GM19240 (cell line): ENCODE measurements around the gene ZNF24.

Experiments used
- DNase-seq: peaks from one replicate; pipeline ENCODE4 v3.0.0; 2011; ENCODE audit warnings: low spot score; ENCODE audit not compliant: insufficient read length

The ZNF24 gene

DNA sequence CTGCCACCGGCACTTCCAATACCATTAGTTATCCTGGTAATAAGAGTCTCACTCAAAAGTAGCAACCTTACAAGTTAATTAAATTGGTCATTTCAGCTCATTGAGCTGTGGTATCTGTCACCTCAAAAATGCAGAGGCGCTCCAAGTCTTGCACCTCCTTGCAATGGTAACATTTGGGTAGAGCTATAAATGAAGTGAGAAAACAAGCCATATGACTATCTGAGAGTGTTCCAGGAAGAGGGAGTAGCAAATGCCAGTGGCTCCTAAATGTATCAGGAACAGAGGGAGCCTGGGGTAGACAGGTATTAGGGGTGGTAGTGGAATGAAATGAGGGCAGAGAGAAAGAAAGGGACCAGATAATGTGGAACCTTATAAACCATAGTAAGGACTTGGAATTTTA lies 48.2 kb downstream of the ZNF24 start:
- DNase-seq = no peak

DNA sequence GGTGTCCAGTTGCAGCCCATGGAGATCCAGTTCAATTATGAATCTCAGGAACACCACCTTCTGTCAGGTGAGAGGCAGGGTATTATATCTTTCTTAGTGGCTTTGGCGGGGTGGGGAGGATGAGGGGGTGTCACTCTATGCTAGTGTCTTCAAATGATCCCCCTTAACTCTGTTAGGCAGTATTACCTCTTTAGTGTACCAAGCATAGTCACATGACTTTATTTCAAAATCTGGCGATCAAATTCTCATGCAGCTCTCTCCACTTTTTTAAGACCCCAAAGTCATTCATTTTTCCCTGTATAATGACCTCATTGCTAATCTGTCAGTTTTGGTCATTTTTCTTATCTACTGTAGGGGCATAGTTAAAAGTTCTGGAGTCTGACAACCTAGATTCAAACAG lies 53.1 kb downstream of the ZNF24 start:
- DNase-seq = no peak

DNA sequence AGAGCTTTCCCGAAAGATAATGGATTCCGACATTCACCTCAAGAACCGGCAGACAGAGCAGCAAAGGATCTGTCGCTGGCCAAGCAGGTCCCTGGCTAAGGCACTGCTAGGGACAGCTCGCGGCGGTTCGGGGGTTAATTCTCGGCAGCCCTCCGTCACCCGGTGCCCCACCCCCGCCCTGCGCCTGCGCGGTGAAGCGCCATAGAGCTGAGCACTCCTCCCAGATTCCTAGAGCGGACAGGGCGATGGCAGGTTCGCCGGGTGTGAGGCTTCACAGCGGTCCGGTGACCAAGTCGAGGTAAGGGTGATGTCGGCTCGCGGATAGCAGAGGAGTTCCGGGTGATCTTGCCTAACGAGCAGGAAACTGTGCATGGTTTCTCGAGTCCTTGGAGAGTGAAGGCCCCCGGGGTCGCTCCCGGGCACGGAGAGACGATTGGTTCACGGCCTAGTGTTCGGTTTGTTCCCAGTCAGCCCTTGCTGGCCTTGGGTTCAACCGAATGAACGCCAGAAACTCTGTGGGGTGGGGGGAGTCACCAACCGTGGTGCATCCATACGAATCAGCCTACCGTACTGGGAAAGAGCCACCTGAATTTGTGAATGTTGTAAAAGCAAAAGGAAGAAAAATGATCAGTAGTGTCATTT lies 54.0 kb downstream of the ZNF24 start, which contains the start of gene ZSCAN30:
ZSCAN30 (minus strand) TSS at position 136 of the 642 bp plus-strand sequence. CDS start 25,877 bp downstream, outside the sequence.
- peak; percentile 78 for DNase-seq

- DNase-seq = no peak
These were observed 54.5 kb downstream of the ZNF24 start for GRCh38 chr18:35289727-35290093.

GRCh38 chr18:35289293-35289692 lies 54.9 kb downstream of the ZNF24 start:
- DNase-seq = no peak

- no peak for DNase-seq
These were observed 59.4 kb downstream of the ZNF24 start for GRCh38 chr18:35284841-35285240.

DNA sequence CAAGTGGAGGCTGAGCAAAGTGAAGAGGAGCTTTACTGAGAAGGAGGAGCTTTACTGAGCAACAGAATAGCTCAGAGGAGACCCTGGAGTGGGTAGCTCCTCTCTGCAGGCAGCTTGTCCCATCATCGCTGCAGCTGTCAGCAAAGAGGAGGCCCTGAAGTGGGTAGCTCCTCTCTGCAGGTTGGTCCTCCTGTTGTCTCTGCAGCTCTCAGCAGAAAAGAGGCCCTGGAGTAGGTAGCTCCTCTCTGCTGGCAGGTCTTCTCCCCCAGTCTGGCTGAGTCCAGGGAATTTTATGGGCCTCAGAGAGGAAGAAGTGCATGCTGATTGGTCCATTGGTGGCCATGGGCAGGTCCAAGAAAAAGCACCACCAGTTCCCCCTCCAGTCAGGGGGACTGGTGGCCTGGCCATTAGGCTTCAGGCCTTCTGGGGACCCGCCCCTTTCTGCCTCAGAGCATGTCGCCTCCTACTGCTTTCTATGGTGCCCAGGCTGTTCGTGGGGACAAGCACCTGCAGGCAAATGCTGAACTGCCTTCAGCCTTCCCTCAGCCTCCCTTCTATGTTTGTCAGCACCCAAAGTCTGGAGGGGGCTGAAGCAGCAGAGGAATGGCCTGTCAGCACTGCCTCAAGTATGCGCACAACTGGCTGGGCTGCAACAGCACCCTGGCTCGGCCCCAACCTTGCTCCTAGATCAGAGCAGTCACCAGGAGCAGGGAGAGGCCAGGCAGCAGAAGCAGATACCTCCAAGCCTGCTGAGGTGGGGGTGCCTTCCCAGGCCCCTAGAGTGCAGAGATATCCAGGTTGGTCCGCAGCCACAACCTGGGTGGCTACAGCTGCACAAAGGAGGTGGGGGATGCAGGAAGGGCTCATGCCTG lies 60.1 kb downstream of the ZNF24 start:
- DNase-seq = no peak

DNA sequence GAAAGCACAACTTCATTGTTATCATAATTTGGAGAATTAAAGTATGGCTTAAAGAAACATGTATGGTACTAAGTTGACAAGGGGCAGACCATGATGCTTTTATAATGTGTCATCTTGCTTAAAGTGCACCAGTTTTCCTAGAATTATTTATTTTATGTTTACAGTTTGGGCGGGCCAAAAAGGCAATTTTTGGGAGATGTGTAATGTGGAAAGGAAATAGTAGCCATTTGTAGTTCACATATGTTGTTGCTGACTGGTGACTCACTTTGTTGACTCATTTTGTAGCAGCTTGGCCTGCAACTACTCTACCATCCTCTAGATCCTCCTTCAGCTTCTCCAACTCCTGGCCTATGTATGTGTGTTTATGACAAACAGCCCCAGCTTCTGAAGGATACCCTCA lies 61.9 kb downstream of the ZNF24 start:
- DNase-seq = no peak
